ENCODE measurements around the gene TCF7. TPM values are rescaled to one million over a fixed set of nuclear protein-coding genes. Genes with fewer than 3 reads are reported as not detected.

Gene TCF7
- total and polyA plus RNA-seq, 2 of the 13 experiments (the other 11 are each of a cell fraction or from before 2014, with no cell fraction given) = 6.3 to 6.8 TPM

DNA sequence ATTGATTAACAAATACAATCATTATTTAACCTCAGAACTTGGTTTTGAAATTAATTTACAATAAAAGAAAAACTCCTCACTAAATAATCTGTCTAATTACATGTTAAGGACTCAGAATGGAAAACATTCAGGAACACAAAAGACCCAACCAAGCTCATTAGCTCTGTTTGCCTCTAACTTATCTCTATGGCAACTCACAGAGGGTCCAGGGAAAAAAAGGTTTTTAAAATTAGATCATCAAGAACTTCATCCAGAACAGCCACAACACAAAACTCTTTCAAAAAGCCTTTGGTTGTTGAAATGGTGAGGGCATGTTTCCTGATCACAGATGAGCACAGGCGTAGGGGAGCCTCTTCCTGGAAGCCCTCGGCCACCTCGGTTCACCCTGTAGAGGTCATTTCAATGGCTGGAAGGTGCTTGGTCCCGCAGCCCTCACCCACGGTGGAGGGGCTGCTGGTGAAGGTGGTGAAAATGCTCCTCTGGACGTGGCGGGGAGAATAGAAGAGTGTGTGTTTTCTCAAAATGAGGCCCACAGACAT, 17.2 kb upstream of the TCF7 start:
- ATAC-seq (no peak), FAIRE-seq (no peak), DNase-seq (ENCODE audit: low spot score) (no peak)
- H3K4me3 ChIP-seq (replicated peaks in 1 of 3; ENCODE audit: insufficient read depth in 1 of 3, low read depth in 2 of 3, low read length in 3 of 3) = no peak overlapping the region
- BruUV-seq (replicated peaks) = TSS peak; percentile 48
- H3K4me1 ChIP-seq (ENCODE audit: insufficient read depth, low read length) = peaks cover 94% of the 10 kb centered on the region
- no peaks in the 10 kb centered on the region for H3K79me2 ChIP-seq (ENCODE audit: insufficient read depth, low read length)
- H3K9ac ChIP-seq (ENCODE audit: insufficient read depth, low read depth, low read length) = no peak overlapping the region
- no peaks in the 10 kb centered on the region for H3K36me3 ChIP-seq (replicated peaks in 1 of 2; ENCODE audit: control insufficient read depth in 1 of 2, insufficient read depth in 2 of 2, low read length in 2 of 2)
- in situ Hi-C loops (cut with HindIII; ENCODE audit: extremely low pct_ligation_motif_present, low pct_unique_long_range_greater_than_20kb) = loop anchor here (5.0 kb wide), 1 partner anchor 55 kb away; no protein-coding TSS in a partner anchor
- intact Hi-C loops (cut with micrococcal nuclease; ENCODE audit: unreplicated experiment) = no loop called here
- H4K20me1 ChIP-seq (ENCODE audit: insufficient read depth, low read length) = no peaks in the 10 kb centered on the region
- H3K4me2 ChIP-seq (ENCODE audit: low read depth, low read length) = no peak overlapping the region
- ChIA-PET CTCF (ENCODE audit: low intra/inter-chr PET ratio, low total read pairs) (no interaction called here), POLR2A (interaction anchor here (1.5 to 5.0 kb wide), 8 partner anchors 14 to 92 kb away, joined by 4 to 70 read pairs (median 23); partner anchors contain the start of gene VDAC1)
- H2AFZ ChIP-seq (ENCODE audit: low read length) = no peak overlapping the region
- no peaks in the 10 kb centered on the region for H3K27me3 ChIP-seq (ENCODE audit: control insufficient read depth in 1 of 2, insufficient read depth in 2 of 2, low read length in 2 of 2)
- no peaks in the 10 kb centered on the region for H3K9me3 ChIP-seq (ENCODE audit: low read length)
- TF ChIP-seq ZNF678 (CRISPR knock-in tag; IDR thresholded peaks at IDR 0.05) (no peak), HNRNPH1 (optimal IDR thresholded peaks at IDR 0.05; ENCODE audit: low read depth, low read length) (no peak), HES4 (CRISPR knock-in tag; IDR thresholded peaks at IDR 0.05; ENCODE audit: borderline replicate concordance) (no peak), ZNF530 (CRISPR knock-in tag; IDR thresholded peaks at IDR 0.05; ENCODE audit: low read depth) (no peak), HDAC2 (CRISPR knock-in tag; IDR thresholded peaks at IDR 0.05) (no peak)
- TF ChIP-seq, protein P1, sequence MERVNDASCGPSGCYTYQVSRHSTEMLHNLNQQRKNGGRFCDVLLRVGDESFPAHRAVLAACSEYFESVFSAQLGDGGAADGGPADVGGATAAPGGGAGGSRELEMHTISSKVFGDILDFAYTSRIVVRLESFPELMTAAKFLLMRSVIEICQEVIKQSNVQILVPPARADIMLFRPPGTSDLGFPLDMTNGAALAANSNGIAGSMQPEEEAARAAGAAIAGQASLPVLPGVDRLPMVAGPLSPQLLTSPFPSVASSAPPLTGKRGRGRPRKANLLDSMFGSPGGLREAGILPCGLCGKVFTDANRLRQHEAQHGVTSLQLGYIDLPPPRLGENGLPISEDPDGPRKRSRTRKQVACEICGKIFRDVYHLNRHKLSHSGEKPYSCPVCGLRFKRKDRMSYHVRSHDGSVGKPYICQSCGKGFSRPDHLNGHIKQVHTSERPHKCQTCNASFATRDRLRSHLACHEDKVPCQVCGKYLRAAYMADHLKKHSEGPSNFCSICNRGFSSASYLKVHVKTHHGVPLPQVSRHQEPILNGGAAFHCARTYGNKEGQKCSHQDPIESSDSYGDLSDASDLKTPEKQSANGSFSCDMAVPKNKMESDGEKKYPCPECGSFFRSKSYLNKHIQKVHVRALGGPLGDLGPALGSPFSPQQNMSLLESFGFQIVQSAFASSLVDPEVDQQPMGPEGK (CRISPR knock-in tag; IDR thresholded peaks at IDR 0.05) = no peak
- WGBS (ENCODE audit: low lambda C conversion rate) = 76% methylated on average over 5 of the region's 7 CpGs
- H3K27ac ChIP-seq (ENCODE audit: extremely low read length, insufficient read depth, low read length) = peak overlapping the region; percentile 55

Data from HepG2 (cell line).